ENCODE results near the gene HPCAL1.
"Not testable (repeated sequence)": the region's sequence is repeated elsewhere in the genome, so short reads cannot be mapped to it uniquely, and the experiment has no call there.

The HPCAL1 gene

DNA sequence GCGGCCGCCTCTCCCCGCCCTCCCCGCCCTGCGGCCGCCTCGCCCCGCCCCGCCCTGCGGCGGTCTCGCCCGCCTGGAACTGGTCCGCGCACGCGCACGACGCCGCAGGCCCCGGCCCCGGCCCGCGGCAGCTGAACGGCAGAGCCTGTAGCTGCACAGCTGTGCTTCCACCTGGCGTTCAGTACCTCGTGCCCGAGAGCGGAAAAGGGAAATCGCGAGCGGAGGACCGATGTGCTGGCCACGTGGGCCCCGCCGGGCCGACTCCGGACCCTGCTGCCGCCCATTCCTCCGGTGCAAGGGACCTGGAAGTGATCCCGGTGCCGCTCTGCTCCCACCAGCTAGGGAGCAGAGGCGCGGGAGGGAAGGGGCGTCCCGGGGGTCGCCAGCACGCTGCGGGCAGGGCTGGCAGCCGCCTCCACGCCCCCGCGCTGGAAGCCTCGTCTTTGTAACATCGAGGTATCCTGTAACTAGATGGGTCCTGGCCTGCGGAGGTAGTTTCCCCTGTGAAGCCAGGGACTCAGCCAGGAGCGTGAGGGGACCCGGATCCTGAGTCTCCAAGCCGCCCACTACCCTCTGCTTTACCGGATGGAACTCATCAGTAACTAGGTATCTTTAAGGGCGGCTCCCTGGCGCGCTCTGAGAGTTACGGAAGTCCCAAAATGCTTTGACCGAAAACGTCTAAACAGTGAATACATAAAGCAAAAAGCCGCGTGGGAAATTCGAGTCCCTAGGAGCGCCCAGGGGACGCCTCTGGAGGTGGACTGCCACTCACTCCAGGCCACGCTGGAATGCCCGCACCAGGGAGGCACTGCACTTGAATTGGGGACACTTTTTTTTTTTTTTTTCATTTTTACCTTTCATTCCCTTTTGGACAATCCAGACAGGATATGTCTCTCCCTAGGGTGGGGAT, 146.1 kb downstream of the HPCAL1 start:
- DNase-seq = peak; percentile 95

DNA sequence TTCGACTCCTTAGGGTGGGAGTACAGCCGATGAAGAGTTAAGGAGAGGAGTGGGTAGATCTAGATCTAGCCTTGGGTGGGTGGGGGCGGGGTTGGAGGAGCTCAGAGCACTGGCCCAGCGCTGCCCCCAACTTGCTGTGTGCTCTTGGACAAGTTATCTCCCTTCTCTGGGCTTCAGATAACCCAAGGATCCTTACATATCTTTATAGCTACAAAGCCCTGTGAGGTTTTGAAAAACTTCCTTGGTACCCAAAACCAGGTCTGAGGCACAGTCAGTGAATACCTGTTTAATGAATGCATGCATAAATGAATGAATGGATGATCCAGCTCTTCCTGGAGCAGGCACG, 146.8 kb downstream of the HPCAL1 start:
- DNase-seq = no peak

DNA sequence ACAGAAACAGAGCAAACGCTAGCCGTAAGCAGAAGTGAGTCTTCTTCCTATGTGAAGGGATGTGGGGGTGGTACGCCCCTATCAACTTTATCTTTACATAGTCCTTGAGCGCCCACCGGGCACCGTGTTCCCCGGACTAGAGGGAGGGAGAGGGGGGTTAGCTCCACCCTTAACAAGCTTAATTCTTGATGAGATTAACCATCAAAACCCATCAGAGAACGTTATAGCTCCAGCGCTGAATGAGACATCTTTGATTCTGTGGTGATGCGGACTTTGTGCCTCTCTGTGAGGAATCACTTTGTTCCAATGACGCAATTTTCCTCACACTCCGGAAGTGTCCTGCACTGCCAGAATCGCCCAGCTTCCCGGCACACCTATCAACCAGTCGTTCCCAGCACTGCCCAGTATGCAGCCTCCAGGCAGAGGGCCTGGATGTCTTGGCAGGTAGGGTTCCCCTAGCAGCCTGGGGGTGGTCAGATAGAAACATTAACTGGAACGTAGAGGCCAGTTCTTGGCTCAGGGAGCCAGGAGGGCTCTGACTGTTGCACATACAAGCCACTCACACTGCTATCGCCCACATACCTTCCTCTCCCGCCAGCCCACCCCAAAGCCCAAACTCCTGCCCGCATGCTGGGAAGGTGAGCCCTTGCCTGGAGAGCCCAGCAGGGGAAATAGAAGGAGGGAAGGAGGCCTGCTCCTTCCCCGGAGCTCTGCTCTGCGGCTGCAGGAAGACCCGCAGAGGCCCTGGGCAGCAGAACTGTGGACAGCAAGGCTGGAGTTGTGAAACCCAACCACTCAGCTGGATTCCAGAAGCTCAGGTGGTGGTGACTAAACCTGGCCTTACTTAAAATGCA, 147.4 kb downstream of the HPCAL1 start:
- no peak for DNase-seq

DNA sequence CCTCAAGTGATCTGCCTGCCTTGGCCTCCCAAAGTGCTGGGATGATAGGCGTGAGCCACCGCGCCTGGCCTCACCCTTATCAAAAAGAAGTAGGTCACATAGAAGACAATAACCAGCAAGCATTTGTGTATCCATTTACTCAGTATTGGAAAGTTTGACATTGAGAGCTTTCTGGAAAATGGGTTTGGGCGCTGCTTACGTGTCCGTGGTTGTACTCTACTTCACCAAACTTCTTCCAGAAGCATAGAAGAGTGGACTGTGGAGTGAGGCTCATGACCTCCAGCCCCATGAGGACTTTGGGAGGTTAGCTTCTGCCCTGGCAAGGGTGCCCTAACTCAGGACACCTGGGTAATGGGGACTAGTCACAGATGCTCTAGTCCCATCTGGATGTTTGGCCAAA, 149.1 kb downstream of the HPCAL1 start:
- no peak for DNase-seq

DNA sequence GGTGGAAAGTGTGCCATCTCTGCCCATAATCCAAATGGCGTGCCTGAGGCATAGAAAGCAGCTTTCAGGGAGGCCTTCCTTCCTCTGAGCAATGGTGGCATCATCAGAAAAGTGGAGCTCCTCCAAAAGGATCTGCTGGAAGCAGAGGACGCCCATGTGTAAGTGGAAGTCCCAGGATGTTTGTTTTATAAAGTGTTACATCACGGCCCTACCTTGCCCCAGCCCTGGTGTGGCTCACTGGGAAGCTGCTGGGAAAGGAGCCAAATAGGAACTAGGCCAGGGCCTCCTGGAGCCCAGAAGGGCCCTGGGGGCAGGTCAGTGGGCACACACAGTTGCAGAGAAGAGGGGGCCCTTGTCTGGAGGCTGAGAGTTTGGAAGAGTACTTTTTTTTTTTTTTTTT, 149.6 kb downstream of the HPCAL1 start:
- DNase-seq = no peak

DNA sequence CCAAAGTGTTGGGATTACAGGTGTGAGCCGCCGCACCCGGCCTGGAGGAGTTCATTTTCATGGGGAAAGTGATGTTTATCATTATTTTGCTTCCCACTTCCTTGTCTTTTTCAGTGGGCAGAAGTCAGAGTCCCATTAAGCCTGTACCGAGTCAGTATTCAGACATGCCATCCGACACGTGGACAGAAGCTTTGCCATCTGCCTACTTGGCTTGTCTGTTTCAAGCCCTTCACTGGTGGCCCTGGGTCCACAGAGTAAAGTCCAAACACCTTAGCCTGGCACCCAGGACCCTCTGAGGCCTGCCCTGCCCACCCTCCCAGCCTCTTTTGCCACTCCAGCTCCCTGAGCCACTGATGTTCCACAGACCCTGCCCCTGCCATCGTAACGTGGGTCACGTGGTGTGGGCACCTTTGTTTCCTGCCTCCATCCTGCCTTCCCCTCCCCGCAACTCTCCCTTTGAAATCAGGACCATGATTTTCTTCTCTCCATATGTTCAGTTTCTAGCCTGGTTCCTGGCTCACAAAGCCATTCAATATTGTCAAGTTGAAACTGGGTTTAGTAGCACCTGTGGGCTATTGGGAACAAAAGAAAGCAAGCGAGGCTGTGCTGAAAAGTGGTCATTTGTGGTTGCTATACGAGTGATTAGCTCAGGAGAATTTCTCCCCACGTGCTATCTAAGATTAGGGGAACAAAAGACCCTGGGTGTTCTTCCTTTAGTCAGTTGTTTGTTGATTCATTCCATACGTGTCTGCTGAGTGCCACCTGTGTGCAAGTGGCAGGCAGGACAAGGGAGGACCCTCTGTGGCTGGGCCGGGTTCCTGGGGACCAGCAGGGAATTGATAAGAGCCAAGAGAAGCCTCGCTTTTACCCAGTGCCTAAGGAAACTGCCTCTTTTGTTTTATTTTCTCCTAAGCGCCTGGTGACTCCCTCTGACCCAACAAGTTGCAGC, 150.5 kb downstream of the HPCAL1 start:
- no peak for DNase-seq

DNA sequence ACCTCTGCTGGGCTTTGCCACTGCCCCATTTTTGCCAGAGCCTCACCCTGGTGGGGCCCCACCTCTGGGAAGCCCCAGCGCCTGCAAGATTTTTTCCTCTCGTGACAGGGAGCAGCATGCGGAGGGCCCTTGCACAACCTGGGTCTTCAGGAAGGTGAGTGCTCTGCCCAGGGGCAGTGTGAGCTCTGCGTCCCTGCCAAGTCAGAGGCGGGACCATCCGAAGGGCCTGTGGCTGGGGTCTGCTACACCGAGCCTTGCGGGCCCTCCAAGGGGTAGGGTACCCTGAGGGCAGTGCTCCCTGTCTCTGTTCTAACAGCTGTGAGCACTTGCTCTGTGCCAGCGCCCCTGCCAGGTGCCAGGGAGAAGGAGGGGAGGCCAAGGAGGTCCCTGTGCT, 151.2 kb downstream of the HPCAL1 start:
- DNase-seq = no peak

DNA sequence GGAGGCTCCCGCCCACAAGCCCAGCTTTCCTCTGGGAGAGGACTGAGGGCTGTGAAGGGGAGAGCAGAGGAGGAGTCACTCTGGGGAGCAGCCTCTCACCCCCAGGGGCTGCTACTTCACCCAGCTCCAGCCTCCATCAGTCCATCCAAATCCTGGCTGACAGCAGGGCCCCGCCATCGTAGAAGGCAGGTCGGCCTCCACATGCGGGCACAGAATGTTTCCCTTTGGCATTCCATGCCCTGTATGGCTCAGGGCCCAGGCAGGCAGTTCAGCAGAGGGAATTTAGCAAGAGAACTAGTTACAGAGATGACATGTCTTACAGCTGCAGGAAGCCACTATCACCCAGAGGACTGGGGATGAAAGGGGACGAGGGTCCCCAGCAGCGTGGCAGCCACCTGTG, 151.8 kb downstream of the HPCAL1 start:
- DNase-seq = no peak

DNA sequence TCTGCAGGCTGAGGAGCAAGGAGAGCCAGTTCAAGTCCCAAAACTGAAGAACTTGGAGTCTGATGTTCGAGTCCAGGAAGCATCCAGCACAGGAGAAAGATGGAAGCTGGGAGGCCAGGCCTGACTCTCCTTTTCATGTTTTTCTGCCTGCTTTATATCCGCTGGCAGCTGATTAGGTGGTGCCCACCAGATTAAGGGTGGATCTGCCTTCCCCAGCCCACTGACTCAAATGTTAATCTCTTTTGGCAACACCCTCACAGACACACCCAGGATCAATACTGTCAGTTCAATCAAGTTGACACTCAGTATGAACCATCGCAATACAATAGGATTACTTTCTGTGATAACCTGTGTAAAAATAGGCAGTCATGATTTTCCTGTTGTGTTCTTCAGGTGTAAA, 154.5 kb downstream of the HPCAL1 start:
- not testable (repeated sequence) for DNase-seq

DNA sequence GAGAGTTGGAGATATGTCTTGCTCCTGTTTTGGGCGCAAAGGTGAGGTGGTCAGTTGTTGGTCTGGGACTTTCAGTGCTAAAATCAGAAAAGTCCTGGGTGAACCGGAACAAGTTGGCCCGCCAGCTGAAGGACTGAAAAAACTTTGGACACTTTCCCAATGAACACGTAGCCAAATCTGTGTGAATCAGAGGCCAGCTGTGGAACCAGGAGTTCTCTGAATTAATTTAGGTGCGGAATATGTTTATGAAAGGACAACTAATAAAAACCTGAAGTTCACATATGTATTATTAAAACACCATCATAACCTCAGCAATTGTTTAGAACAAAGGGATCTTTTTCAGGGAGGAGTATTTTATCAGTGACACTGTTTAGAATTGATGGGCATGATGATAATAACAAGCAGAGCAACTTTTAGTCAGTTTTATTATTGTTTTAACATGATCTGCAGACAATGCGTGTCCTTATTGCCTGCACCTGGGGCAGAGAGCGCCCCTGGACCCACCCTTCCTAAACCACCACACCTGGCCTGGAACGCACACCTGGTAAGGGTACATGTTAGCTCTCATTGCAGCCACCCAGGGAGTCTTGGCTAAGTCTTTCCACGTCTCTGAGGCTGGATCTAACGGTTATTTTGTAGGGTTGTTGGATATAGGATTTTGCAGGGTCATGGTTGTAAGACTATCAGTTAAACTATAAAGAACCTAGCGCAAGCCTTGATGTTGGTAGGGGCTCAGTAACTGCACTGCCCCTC, 155.3 kb downstream of the HPCAL1 start:
- no peak for DNase-seq

DNA sequence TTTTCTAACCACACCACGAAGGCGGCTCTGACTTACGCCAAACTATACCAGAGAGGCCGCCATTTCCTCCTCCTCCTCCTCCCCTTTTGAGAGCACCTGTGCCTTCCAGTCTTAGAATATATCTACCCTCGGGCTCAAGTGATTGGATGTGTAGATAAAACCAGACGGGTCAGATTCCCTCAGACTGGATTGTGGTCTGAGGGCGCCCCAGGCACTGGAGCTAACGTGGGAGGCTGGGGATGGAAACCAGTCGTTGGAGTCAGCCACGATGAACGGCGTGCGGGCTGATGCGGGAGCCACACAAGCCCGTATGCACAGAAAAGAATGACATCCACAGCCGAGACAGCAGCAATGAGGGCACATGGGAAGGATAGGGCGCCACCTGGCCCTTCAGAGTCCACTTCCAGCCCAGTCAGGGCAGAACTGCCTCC, 157.7 kb downstream of the HPCAL1 start:
- DNase-seq = no peak

DNA sequence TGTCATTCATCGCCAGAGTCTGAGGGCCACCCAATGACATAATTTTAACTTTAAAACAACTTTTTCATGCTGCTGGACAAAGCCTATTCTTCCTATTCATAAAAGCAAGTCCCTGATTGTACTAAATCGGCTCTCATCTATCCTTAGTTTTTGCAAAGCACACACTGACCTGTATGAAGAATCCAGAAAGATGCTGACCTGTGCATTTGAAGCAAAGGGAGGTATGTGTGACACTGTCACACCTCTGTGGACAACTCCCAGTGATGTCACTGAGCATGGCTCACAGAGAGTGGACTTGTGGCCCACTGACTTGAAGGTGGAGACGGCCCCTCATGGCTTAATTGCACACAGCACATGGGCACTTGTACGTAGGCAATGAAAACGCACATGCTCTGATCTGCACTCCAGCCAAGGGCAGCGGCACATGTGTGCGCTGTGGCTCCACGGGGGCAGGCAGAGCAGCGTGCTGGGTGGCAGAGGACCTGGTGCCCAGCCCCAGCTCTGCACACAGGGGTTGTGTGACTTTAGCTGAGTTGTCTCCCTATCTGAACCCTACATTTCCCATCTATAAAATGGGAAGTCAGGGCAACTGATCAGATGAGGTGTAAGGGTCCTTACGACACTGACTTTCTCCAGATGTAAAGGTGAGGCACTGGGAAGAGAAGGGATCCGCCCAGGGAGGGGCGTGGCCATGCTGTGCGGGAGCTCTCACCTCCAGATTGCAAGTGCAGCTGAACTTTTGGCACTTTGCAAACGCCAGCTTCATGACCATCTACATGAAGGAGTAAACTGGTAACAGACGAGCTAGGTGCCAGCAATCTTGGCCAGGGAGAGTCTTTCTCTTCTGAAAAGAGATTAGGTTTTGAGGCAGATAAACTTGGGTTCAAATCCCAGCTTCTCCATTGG, 159.7 kb downstream of the HPCAL1 start:
- DNase-seq = no peak

DNA sequence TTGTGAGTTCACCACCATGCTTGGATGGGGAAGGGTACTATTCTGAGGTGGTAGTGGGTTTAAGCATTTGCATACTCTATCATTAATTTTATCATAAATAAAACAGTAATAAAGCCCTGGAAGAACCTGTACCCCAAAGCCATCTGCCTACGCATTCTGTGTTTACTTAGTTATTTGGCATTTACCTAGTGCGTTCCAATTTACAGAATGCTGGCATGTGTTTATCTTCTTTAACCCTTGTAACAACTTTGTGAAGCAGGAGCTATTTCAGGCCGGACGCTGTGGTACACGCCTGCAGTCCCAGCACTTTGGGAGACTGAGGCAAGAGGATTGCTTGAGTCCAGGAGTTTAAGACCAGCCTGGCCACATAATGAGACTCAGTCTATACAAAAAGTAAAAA, 163.2 kb downstream of the HPCAL1 start:
- DNase-seq = no peak

DNA sequence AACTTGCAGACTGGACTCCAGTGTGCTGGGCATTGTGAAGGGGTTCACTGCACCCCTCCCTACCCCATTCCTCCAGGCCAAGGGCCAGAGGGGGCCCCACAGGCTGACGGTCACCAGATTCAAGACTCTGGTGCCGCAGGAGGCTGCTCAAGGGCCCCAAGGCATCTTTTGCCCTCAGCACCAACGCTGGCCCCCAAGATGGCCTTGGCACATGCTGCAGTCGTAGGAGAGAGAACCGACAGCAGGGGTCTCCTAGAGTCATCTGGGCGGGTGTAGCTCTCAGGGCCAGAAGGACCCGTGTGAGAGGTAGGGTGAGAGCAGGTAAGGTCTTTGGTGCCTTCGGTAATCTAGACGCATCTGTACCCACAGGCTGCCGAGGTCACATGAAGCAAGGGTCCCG, 164.1 kb downstream of the HPCAL1 start:
- no peak for DNase-seq

DNA sequence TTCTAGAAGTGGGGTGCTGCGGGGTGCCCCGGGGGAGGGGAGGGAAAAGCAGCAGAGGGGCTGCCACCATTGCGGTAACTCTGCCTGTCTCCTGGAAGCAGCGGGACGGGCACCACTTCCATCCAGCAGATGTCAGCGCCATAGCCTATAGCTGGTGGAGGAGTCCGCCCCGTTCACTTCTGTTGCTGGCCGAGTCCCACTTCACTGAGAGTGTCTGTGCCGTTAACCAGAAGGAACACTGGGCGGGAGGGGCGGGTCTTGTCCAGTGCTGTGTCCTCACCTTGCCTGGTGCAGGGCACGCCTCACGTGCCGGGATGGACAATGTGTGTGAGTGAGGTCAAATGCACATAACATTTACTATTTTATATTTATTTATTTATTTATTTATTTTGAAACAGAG, 164.7 kb downstream of the HPCAL1 start:
- DNase-seq = no peak

DNA sequence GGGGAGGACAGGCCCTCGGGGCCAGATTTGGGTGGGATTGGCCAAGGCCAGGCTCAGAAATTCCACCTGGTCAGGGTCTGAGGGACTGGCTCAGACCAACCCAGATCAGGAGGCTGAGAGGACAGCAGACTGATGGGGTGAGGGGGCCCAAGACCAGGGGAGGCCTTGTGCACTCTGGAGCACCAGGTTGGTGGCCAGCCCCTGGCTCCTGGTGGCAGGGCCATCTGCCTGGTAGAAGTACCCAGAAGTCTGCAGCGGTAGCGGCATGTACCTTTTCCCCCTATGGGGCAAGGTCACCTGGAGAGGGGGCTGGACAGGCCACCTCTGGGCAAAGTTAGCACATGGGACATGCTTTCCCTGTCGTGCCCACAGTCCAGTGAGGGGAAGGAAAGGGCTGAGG, 166.6 kb downstream of the HPCAL1 start:
- no peak for DNase-seq

DNA sequence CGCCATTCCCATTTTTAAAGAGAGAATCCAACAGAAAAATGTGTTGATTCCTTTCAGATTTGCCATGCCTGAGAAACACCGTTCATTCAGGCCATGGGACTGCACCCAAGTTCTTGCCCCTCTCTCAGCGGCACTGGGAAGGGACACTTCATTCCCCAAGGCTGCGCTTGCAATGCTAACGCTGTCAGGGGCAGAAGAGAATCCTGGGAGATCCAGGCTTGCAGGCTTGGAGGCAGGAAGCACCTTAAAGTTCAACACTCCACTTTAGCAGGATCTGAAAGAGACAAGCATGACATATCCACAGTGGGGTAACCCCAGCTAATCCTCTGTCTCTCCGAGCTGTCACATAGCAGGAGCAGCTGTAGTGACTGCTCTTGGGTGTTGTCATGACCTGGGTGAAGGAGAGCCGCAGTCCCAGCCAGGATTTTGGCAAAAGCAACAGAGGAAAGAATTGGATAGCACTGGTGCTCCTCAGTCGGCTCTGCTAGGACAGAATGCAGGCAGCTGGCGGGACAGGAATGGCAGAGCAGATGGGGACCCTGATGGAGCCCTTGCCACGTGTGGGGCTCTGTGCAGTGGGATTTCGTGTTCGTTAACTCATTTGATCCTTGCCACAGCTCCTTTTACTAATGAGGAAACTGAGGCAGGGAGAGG, 167.4 kb downstream of the HPCAL1 start:
- no peak for DNase-seq

DNA sequence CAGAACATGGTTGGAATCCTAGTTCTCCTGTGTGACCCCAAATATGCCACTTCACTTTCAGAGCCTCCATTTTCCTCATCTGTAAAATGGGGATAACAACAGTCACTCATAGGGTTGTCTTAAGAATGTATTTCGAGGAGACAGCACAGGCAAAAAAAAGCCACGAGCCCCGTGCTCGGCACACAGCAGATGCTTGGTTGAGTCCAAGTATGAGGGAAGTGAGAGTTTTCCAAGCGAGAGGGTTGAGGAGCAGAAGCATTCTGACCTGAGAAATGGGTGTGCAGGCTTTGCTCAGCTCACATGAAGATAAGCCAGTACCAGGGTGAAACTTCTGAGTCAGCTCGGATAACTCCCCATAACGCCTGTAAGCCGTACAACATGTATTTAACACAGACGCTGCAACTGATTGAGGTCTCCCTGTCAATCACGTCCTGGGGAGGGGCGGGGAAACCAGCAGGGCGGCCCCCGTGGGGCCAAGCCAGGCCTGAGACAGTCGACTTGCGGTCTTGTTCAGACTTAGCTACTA, 168.4 kb downstream of the HPCAL1 start:
- no peak for DNase-seq

DNA sequence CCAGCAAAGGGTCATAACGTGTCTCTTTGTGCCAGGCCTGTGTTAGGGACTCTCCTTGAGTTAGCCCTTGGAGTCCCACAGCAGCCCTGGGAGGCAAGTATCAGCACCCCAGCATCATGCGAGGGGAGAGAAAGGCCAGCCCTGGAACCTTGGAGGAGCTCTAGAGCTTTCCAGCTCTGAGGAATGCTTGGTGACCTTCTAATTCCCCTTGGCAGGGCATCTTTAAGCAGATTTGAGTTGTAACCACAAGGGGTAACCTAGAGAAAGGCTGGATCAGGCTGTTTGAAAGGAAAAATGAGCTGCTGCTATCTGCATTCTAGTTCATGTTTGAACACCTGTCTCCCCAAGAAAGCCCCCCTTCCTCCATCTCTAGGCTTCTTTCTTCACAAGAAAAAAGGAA, 169.3 kb downstream of the HPCAL1 start:
- DNase-seq = no peak

DNA sequence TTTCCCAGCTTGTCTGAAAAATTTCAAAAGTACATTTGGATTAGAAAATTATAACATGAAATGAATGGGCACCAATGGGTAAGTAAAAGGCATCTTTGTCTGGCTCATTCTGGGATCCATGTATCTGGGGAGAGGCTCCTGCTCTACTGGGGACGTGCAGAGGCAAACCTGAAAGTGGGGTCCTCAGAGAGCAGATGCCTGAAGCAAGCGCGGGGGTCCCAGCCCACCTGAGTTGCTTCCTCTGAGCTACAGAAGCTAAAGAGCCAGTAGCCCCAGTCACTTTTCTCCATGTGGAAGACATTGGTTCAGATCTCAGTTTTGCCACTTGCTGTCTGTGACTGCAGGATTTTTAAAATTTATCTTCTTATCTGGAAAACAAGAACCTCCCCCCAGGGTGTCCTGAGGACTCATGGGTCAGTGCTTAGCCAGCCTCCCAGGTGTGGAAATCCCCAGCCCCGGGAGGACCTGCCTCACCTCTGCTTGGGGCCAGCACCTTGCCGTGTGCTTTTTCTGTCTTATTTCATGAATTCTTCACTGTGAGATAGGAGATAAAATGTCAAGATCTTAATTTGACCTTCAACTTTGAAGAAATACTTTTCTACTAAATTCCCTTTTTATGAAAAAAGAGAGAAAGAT, 170.5 kb downstream of the HPCAL1 start:
- DNase-seq = no peak
